GM19239 (cell line): Measurements from ENCODE around the gene ACSL5.
"Not testable (repeated sequence)": the region's sequence is repeated elsewhere in the genome, so short reads cannot be mapped to it uniquely, and the experiment has no call there.

Source experiments
- DNase-seq: peaks from one replicate; pipeline ENCODE4 v3.0.0; 2011; ENCODE audit warnings: low spot score; ENCODE audit not compliant: insufficient read length
- FAIRE-seq: peaks from 2 replicates; lab custom pipeline; 2011; peaks lifted over from hg19 to GRCh38; lab: Jason Lieb, UNC

The ACSL5 gene

DNA sequence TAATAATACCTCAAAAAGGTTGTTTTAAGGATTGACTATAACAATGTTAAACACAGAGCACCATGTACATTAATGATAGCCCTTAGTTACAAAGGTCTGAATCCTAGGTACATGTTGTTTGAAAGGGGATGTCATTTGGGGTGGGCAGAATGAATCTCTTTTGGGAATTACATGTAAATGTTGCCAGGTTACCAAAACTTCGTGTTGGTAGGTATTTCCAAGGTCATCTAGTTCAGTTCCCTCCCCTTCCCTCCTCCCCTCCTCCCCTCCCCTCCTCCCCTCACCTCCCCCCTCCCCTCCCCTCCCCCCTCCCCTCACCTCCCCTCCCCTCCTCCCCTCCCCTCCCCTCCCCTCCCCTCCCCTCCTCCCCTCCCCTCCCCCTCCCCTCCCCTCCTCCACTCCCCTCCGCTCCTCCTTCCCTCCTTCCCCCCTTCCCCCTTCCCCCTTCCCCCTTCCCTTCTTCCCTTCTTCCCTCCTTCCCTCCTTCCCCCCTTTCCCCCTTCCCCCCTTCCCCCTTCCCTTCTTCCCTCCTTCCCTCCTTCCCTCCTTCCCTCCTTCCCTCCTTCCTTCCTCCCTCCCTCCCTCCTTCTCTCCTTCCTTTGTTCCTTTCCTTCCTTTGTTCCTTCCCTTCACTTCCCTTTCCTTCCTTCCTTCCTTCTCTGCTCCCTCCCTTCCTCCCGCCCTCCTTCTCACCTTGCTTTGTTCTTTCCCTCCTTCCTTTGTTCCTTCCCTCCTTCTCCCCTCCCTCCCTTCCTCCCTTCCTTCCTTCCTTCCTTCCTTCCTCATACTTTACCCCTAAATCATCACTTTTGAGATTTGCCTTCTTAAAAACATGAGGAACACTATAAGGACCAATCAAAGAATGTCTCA, 81.2 kb downstream of the ACSL5 start:
- DNase-seq = no peak
- FAIRE-seq = no peak

DNA sequence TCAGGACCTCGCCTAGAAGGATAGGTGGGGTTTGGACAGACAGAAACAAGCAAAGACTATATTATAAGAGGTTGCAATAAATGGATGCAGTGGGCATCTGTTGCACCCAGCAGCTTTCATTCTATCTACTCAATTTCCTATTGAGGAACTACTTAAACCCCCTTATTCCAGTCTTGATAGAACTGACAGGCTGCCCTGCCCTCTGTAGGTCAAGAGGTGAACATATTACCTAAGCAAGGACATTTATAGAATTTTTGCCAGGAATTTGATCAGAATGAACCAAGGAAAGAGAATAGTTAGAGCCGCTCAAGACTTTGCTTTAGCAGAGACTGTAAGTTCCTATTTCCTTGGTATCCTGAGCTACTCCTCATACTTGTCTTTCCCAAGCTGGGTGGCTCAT, 82.6 kb downstream of the ACSL5 start:
- DNase-seq (no peak), FAIRE-seq (no peak)

DNA sequence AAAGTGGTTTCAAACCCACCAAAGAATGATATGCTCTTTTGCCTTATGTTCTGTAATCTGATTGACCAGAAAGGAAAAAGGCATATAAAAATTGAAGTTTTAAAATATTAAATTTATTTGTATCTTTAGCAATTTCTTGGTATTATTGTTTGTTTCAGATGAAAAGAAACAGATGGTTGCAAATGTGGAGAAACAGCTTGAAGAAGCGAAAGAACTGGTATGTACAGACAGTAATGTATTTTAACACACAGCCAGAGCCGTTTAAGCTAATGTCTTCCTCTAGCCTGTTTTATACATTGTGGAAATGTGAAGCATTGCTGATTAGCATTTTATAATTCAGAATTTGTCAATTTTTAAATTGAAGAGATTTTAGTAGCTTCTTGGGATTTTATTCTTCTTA, 86.5 kb downstream of the ACSL5 start:
- no peak for DNase-seq
- no peak for FAIRE-seq

DNA sequence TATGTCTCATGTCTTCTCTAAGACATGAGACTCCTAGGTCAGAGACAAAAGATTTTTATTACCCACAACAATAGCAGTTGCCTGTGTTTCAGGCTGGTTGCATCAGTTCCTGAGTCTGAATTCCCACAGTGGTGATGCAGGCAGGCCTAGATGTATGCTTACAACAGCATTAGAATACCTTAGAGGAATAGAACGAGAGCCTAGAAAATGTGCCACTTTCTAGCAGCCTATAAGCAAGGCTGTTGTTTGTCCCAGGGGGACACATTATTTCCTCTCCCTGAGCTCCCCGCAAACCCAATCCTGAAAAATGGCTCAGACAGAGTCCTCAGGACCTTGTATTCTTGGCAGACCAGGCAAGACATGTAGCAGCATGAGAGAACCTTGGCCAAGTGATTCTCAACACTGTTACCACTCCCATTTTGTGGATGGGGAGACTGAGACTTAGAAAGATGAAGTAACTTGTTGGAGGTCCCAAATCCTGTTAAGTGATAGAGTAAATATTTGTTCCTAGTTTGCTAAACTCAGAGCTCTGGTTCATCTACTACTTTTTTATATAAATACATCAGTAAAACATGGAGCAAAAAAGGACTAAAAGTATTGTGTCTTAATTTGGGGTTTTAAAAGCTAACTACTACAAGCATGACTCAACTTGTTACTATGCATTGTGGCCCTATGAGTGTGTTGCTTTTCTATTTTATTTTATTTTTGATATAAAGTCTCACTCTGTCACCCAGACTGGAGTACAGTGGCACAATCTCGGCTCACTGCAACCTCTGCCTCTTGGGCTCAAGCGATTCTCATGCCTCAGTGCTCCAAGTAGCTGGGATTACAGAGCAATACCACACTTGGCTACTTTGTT, 87.3 kb downstream of the ACSL5 start:
- DNase-seq = no peak
- no peak for FAIRE-seq

DNA sequence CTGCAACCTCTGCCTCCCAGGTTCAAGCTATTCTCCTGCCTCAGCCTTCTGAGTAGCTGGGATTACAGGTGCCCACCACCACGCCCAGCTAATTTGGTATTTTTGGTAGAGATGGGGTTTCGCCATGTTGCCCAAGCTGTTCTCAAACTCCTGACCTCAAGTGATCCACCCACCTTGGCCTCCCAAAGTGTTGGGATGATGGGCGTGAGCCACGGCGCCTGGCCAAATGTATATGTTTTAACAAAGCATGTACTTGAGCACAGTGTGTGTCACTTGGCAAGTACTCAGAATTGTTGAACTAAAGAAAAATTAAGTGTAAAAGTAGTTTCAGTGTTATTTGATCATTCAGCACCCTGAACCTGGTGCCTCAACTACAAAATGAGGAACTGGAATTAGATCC, 90.2 kb downstream of the ACSL5 start:
- DNase-seq = not testable (repeated sequence)

DNA sequence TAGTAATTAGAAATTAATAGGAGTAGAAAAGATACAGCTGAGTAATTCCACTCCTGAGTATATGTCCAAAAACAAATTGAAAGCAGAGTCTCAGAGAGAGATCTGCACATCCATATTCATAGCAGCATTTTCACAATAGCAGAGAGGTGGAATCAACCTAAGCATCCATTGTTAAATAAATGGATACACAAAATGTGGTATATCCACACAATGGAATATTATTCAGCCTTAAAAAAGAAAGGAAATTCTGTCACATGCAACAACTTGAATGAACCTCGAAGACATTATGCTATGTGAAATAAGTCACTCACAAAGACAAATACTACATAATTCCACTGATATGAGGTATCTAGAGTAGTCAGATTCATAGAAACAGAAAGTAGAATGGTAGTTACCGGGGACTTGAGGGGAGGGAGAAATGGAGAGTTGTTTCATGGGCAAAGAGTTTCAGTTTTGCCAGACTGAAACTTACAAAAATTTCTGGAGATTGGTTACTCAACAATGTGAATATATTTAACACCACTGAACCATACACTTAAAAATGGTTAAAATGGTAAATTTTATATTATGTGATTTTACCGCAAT, 91.5 kb downstream of the ACSL5 start:
- DNase-seq (no peak), FAIRE-seq (no peak)

More for the DNA sequence above, 90.2 kb downstream of the ACSL5 start:
- FAIRE-seq = not testable (repeated sequence)

DNA sequence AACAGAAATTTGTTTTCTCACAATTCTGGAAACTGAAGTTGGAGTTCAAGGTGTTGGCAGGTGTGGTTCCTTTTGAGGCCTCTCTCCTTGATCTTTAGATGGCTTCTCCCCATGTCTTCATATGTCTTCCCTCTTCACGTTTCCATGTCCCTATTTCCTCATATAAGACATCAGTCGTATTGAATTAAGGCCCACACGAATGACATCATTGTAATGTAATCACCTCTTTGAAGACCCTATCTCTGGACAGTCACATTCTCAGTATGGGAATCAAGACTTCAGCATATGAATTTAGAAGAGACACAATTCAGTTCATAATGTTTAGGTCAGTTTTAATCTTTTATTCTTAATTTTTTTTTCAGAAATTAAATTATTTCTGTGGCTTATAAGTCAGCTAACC, 92.9 kb downstream of the ACSL5 start:
- FAIRE-seq (no peak), DNase-seq (no peak)

DNA sequence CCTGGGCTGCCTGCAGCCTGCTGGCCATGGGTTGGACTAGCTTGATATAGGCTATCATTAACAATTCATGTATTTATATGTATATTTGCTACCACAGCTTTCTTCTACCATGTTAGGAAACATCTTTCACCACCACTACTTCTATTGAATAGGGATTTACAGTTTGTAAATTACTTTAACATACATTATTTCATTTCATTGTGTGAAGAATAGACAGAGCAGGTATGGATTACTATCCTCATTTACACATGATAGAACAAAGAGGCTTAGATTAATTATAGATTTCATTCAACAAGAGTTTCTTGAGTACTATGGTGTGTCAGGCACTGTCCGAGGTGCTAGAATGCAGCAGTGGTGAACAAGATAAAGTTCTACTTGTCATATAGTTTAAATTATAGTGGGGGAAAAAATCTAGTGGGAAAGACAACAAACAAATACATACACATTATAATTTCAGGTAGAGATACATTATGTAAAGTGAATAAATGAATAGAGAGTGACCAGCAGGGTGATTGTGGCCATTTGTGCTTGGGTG, 93.7 kb downstream of the ACSL5 start:
- DNase-seq = no peak
- FAIRE-seq = no peak

DNA sequence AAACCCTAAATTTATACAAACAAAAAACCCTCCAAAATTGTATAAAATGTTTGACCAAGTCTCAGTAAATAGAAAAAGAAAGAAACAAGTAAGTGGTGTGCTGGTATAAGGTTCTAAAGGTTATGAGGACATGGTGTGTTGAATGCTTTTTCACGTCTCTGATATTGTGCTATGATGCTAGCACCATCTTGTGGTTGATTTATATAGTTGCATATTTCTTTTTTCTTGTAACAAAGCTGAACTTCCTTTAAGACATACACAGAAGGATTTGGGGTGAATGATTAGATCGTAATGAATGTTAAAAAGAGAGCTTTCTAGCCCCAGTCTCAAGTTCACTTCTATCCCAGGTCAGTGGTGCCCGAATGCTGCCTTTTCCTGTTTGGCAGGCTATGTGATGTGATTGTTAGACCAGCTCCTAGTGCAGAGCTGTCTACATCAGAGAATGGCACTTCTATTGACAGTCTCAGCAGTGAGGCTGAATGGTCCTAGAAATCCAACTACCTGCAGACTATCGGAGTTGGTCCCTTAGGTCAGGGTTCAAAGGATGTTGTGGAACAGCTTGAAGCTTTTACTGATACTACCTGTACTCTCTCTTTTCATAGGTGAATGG, 98.1 kb downstream of the ACSL5 start:
- DNase-seq (peak; percentile 22), FAIRE-seq (peak; percentile 73)

DNA sequence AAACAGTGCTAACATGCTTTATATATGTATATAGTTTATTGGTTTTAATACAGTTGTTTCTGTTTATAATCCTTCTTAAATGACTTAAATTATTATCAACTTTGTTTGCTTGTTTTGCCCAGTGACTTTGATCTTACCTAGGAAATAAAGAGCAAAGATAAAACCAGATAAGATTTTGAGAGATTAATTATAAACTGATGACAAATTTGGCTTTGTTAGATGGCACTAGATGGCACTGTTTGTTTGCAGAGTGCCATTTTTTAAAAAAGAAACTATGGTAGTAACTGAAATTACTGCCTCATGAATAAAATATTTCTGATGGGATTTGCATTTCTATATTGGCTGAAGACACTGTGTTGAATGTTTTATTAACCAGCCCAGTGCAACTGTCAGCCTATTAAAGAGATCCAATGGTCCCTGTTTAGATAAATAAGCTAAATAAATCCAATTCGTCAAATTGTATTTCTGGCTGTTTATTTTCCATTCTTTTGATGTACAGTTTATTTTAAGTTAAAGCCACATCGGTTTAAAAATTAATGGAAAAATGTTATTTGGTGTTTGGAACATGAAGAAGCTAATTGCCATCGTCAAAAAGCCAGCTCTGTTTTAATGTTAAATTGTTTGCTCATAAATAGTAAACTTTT, 101.8 kb downstream of the ACSL5 start:
- no peak for DNase-seq
- peak; percentile 64 for FAIRE-seq
